GM23338 (cell line): ENCODE measurements around the gene SEC11A.

ENCODE experiments used
- CTCF ChIP-seq, 2 experiments: fragments of 200-600 bp in 1 of 2; sonication (generic) in 1 of 2; conservative IDR thresholded peaks; 2 replicates each; pipeline versions ENCODE4 v1.5.1 to v1.6.1; 2016 to 2017; ENCODE audit warnings: antibody characterized with exemption in 2 of 2, low read depth in 2 of 2, mild to moderate bottlenecking in 2 of 2, moderate library complexity in 1 of 2
- EZH2 ChIP-seq: fragments of 200-600 bp; sonication (generic); IDR thresholded peaks from one replicate; pipeline ENCODE4 v1.8.0; 2017; ENCODE audit warnings: antibody characterized with exemption, mild to moderate bottlenecking, low read depth; ENCODE audit not compliant: unreplicated experiment
- POLR2AphosphoS5 ChIP-seq: IDR thresholded peaks from 2 replicates; pipeline ENCODE4 v1.6.1; 2016; ENCODE audit warnings: antibody characterized with exemption, low read depth
- ZNF462 ChIP-seq: fragments of 250-450 bp; sonication (Bioruptor Pico); IDR thresholded peaks from 2 replicates; pipeline ENCODE4 v1.5.0; 2020; ENCODE audit warnings: mild to moderate bottlenecking, moderate library complexity

- TF ChIP-seq CTCF (conservative IDR thresholded peaks at IDR 0.05; ENCODE audit: low read depth in 2 of 2) = no peak
- no peak for TF ChIP-seq EZH2
- no peak for TF ChIP-seq POLR2AphosphoS5
- TF ChIP-seq ZNF462 (CRISPR knock-in tag) = no peak
These were observed 90.8 kb downstream of the SEC11A start for GRCh38 chr15:84625123-84625522.
